Body of pancreas (tissue), 4 donors: ENCODE results near the gene TNFRSF18.

Experiments used
- POLR2A ChIP-seq, 3 donors: fragments of 450-650 bp; IDR thresholded peaks; one replicate each; pipeline ENCODE4 v1.6.1; 2016; ENCODE audit warnings: antibody characterized with exemption in 3 of 3, mild to moderate bottlenecking in 2 of 3
- TF ChIP-seq, protein P1 (sequence below), 7 experiments: fragments of 450-650 bp in 4 of 7; fragments of 200-600 bp in 3 of 7; sonication (generic) in 3 of 7; IDR thresholded peaks; one replicate each; pipeline ENCODE4 v1.5.1; 2016 to 2019; ENCODE audit warnings: antibody characterized with exemption in 7 of 7

GRCh38 chr1:1204425-1204920 lies 1.9 kb downstream of the TNFRSF18 start:
- TF ChIP-seq, protein P1, sequence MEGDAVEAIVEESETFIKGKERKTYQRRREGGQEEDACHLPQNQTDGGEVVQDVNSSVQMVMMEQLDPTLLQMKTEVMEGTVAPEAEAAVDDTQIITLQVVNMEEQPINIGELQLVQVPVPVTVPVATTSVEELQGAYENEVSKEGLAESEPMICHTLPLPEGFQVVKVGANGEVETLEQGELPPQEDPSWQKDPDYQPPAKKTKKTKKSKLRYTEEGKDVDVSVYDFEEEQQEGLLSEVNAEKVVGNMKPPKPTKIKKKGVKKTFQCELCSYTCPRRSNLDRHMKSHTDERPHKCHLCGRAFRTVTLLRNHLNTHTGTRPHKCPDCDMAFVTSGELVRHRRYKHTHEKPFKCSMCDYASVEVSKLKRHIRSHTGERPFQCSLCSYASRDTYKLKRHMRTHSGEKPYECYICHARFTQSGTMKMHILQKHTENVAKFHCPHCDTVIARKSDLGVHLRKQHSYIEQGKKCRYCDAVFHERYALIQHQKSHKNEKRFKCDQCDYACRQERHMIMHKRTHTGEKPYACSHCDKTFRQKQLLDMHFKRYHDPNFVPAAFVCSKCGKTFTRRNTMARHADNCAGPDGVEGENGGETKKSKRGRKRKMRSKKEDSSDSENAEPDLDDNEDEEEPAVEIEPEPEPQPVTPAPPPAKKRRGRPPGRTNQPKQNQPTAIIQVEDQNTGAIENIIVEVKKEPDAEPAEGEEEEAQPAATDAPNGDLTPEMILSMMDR (IDR thresholded peaks at IDR 0.05), result no peak
- no peak for TF ChIP-seq POLR2A (IDR thresholded peaks at IDR 0.05)
